PFSK-1 (cell line): ENCODE data around the gene PRIM1.

Source experiments
- FOXP2 ChIP-seq: optimal IDR thresholded peaks from 2 replicates; pipeline ENCODE3; 2011; ENCODE audit warnings: borderline replicate concordance, control low read depth, inconsistent platforms; ENCODE audit not compliant: insufficient read depth; ENCODE audit errors: extremely low read length, extremely low read depth
- POLR2AphosphoS5 ChIP-seq: IDR thresholded peaks from 2 replicates; pipeline ENCODE4 v1.6.1; 2012; ENCODE audit warnings: low read depth, mild to moderate bottlenecking, control low read depth, low read length, moderate library complexity
- REST ChIP-seq, 2 experiments: IDR thresholded peaks; 2 replicates each; pipeline versions ENCODE4 v1.6.1 to v1.8.0; 2011 to 2012; ENCODE audit warnings: low read depth in 2 of 2, low read length in 2 of 2, control low read depth in 1 of 2, inconsistent platforms in 1 of 2, mild to moderate bottlenecking in 1 of 2, moderate library complexity in 1 of 2; ENCODE audit not compliant: insufficient read depth in 1 of 2
- SIN3A ChIP-seq: IDR thresholded peaks from 2 replicates; pipeline ENCODE4 v1.6.1; 2012; ENCODE audit warnings: mild to moderate bottlenecking, low read length, moderate library complexity, borderline replicate concordance; ENCODE audit not compliant: insufficient read depth
- TAF1 ChIP-seq: IDR thresholded peaks from 2 replicates; pipeline ENCODE4 v1.6.1; 2012; ENCODE audit warnings: low read length, control low read depth, borderline replicate concordance; ENCODE audit not compliant: insufficient read depth

Gene PRIM1

GRCh38 chr12:56758728-56759262 lies 6.7 kb upstream of the PRIM1 start:
- TF ChIP-seq SIN3A (no peak), REST (IDR thresholded peaks at IDR 0.05; ENCODE audit: insufficient read depth in 1 of 2, low read depth in 2 of 2, low read length in 2 of 2) (no peak), POLR2AphosphoS5 (no peak), TAF1 (no peak), FOXP2 (no peak)

- TF ChIP-seq POLR2AphosphoS5 = no peak
- no peak for TF ChIP-seq SIN3A
- no peak for TF ChIP-seq TAF1
- no peak for TF ChIP-seq REST (IDR thresholded peaks at IDR 0.05; ENCODE audit: insufficient read depth in 1 of 2, low read depth in 2 of 2, low read length in 2 of 2)
These were observed 1.4 kb upstream of the PRIM1 start for GRCh38 chr12:56753566-56753965.

GRCh38 chr12:56749853-56750252 lies 2.3 kb downstream of the PRIM1 start:
- TF ChIP-seq FOXP2 (no peak), TAF1 (no peak), POLR2AphosphoS5 (no peak)

- TF ChIP-seq TAF1 = no peak
- no peak for TF ChIP-seq FOXP2
These were observed 2.8 kb downstream of the PRIM1 start for GRCh38 chr12:56749359-56749758.

- TF ChIP-seq SIN3A = no peak
- no peak for TF ChIP-seq REST (IDR thresholded peaks at IDR 0.05; ENCODE audit: insufficient read depth in 1 of 2, low read depth in 2 of 2, low read length in 2 of 2)
- TF ChIP-seq POLR2AphosphoS5 = no peak
- TF ChIP-seq TAF1 = no peak
- no peak for TF ChIP-seq FOXP2
These were observed 23.8 kb downstream of the PRIM1 start for GRCh38 chr12:56728139-56728861.

- TF ChIP-seq SIN3A = no peak
- no peak for TF ChIP-seq TAF1
- TF ChIP-seq FOXP2 = no peak
- no peak for TF ChIP-seq POLR2AphosphoS5
- TF ChIP-seq REST (IDR thresholded peaks at IDR 0.05; ENCODE audit: insufficient read depth in 1 of 2, low read depth in 2 of 2, low read length in 2 of 2) = no peak
These were observed 26.4 kb downstream of the PRIM1 start for GRCh38 chr12:56725723-56726102.
